CD14-positive monocyte (primary cell): ENCODE measurements around the gene HSDL1. TPM values are rescaled to one million over a fixed set of nuclear protein-coding genes. Genes with fewer than 3 reads are reported as not detected.
A peak's percentile ranks its signal among the peaks of the same experiment; 100 is the strongest.

ENCODE experiments used
- DNase-seq, 3 donors: peaks; one replicate each; pipeline ENCODE4 v3.0.0-alpha.2; 2011 to 2022
- H2AFZ ChIP-seq: 2 replicates; pipeline ENCODE4 v1.6.0; 2012; ENCODE audit warnings: mild to moderate bottlenecking, low read depth, low read length, inconsistent platforms; ENCODE audit not compliant: insufficient read depth, poor library complexity, severe bottlenecking
- H3K27ac ChIP-seq, 2 donors: 1 replicate in 1 of 2; 2 replicates in 1 of 2; pipeline ENCODE4 v1.5.1; 2012 to 2013; ENCODE audit warnings: low read length in 2 of 2, control low read depth in 1 of 2, inconsistent platforms in 1 of 2, low read depth in 1 of 2, mild to moderate bottlenecking in 1 of 2
- H3K27me3 ChIP-seq, 2 donors: one replicate each; pipeline versions ENCODE4 v1.6.0 to v1.6.1; 2011 to 2013; ENCODE audit warnings: low read length in 2 of 2; ENCODE audit not compliant: control insufficient read depth in 2 of 2, insufficient read depth in 2 of 2
- H3K36me3 ChIP-seq, 2 donors: replicated peaks in 1 of 2; 1 replicate in 1 of 2; 2 replicates in 1 of 2; pipeline versions ENCODE4 v1.5.1 to v1.6.1; 2012 to 2013; ENCODE audit warnings: low read length in 2 of 2, control low read depth in 1 of 2, inconsistent platforms in 1 of 2, mild to moderate bottlenecking in 1 of 2; ENCODE audit not compliant: insufficient read depth in 2 of 2, control insufficient read depth in 1 of 2
- H3K4me1 ChIP-seq, 2 donors: 1 replicate in 1 of 2; 2 replicates in 1 of 2; pipeline versions ENCODE4 v1.5.1 to v1.6.1; 2012 to 2013; ENCODE audit warnings: low read length in 2 of 2, control low read depth in 1 of 2, inconsistent platforms in 1 of 2, mild to moderate bottlenecking in 1 of 2, moderate library complexity in 1 of 2; ENCODE audit not compliant: insufficient read depth in 2 of 2, control insufficient read depth in 1 of 2
- H3K4me2 ChIP-seq: replicated peaks from 2 replicates; pipeline ENCODE3; 2012; ENCODE audit warnings: low read length, moderate library complexity, mild to moderate bottlenecking; ENCODE audit not compliant: poor library complexity, severe bottlenecking; ENCODE audit errors: extremely low read depth
- H3K4me3 ChIP-seq, 3 experiments: fragments of 200-600 bp in 1 of 3; sonication (generic) in 1 of 3; replicated peaks in 1 of 3; 1 replicate in 2 of 3; 2 replicates in 1 of 3; pipeline ENCODE4 v1.5.1; 2011 to 2013; ENCODE audit warnings: low read length in 3 of 3, mild to moderate bottlenecking in 3 of 3, control low read depth in 2 of 3, low read depth in 2 of 3, inconsistent platforms in 1 of 3, moderate library complexity in 1 of 3
- H3K79me2 ChIP-seq: 2 replicates; pipeline ENCODE4 v1.6.0; 2012; ENCODE audit warnings: mild to moderate bottlenecking, control low read depth, inconsistent platforms, low read length, moderate library complexity; ENCODE audit not compliant: insufficient read depth
- H3K9ac ChIP-seq: 2 replicates; pipeline ENCODE4 v1.6.0; 2017; ENCODE audit warnings: low read length, mild to moderate bottlenecking; ENCODE audit not compliant: insufficient read depth, poor library complexity, severe bottlenecking
- H3K9me3 ChIP-seq, 2 donors: replicated peaks in 1 of 2; 1 replicate in 1 of 2; 2 replicates in 1 of 2; pipeline versions ENCODE4 v1.5.1 to v1.6.1; 2012 to 2013; ENCODE audit warnings: low read length in 2 of 2, control low read depth in 1 of 2; ENCODE audit not compliant: control insufficient read depth in 1 of 2, insufficient read depth in 1 of 2
- H4K20me1 ChIP-seq: 2 replicates; pipeline ENCODE4 v1.6.0; 2012; ENCODE audit warnings: mild to moderate bottlenecking, low read length, control low read depth, moderate library complexity; ENCODE audit not compliant: insufficient read depth
- H3K27ac Mint-ChIP-seq, 7 donors: one replicate each; pipeline ENCODE4 v1.8.0; 2020; ENCODE audit warnings: mild to moderate bottlenecking in 7 of 7, mixed read lengths in 7 of 7, moderate library complexity in 6 of 7, inconsistent platforms in 2 of 7
- H3K27me3 Mint-ChIP-seq, 3 donors: one replicate each; pipeline ENCODE4 v1.8.0; 2021 to 2022; ENCODE audit warnings: low read depth in 3 of 3, mild to moderate bottlenecking in 3 of 3, mixed read lengths in 3 of 3, moderate library complexity in 3 of 3, inconsistent platforms in 1 of 3
- H3K36me3 Mint-ChIP-seq, 2 donors: one replicate each; pipeline ENCODE4 v1.8.0; 2020; ENCODE audit warnings: mixed read lengths in 2 of 2, inconsistent platforms in 1 of 2, mild to moderate bottlenecking in 1 of 2
- H3K4me1 Mint-ChIP-seq: one replicate; pipeline ENCODE4 v1.8.0; 2020; ENCODE audit warnings: mild to moderate bottlenecking, mixed read lengths
- H3K4me3 Mint-ChIP-seq, 2 donors: one replicate each; pipeline ENCODE4 v1.8.0; 2020; ENCODE audit warnings: mild to moderate bottlenecking in 2 of 2, mixed read lengths in 2 of 2, moderate library complexity in 1 of 2
- H3K9me3 Mint-ChIP-seq, 7 donors: one replicate each; pipeline ENCODE4 v1.8.0; 2020 to 2022; ENCODE audit warnings: mixed read lengths in 7 of 7, mild to moderate bottlenecking in 6 of 7, moderate library complexity in 6 of 7, inconsistent platforms in 2 of 7
- CTCF ChIP-seq: fragments of 200-600 bp; IDR thresholded peaks from one replicate; pipeline ENCODE4 v1.8.0; 2022; ENCODE audit warnings: antibody characterized with exemption, mild to moderate bottlenecking
- WGBS: methylation state at CpG from one replicate; pipeline ENCODE4 v1.1.5; 2013; ENCODE audit warnings: missing lambda C conversion rate; ENCODE audit not compliant: insufficient coverage; 5-methylcytosine and 5-hydroxymethylcytosine counted together
- intact Hi-C, 2 donors: fragments of 100-400 bp; cut with micrococcal nuclease; formaldehyde crosslinking; loops; one replicate each; pipeline versions ENCODE4 v1.15.0 to v1.15.1; 2023
- polyA plus RNA-seq, 3 donors: library from polyadenylated mRNA; depleted of rRNA in 1 of 3; unstranded in 2 of 3; stranded (reverse) in 1 of 3; fragments of 300-500 nt in 2 of 3; fragments of >200 nt in 1 of 3; fragmentation: Illumina TruSeq in 2 of 3; gene quantifications; 1 replicate in 2 of 3; 2 replicates in 1 of 3; pipeline ENCODE4 v1.2.3, GENCODE V29; 2012 to 2021

Gene HSDL1
- polyA plus RNA-seq, 3 donors, result 7.3 to 13.3 (median 8.0) TPM

- H3K4me2 ChIP-seq, result no peak overlapping the region
- no peak overlapping the region for H3K4me3 ChIP-seq
- Mint-ChIP-seq H3K9me3 (no peaks in the 10 kb centered on the region), H3K4me1 (peaks cover 30% of the 10 kb centered on the region), H3K27ac (peak overlapping the region in 4 of 7 donors; percentile 10 to 70 (median 44)), H3K36me3 (peaks cover 35 to 53% of the 10 kb centered on the region in 2 donors), H3K27me3 (no peaks in the 10 kb centered on the region), H3K4me3 (no peak overlapping the region)
- peaks cover 22 to 23% of the 10 kb centered on the region in 2 donors for H3K4me1 ChIP-seq
- no peak overlapping the region for H3K9ac ChIP-seq
- peaks cover 93% of the 10 kb centered on the region for H4K20me1 ChIP-seq
- no peak for TF ChIP-seq CTCF
- no peaks in the 10 kb centered on the region for H3K27me3 ChIP-seq
- peaks cover 98% of the 10 kb centered on the region for H3K79me2 ChIP-seq
- peak in 1 of 3 donors; percentile 29 for DNase-seq
- intact Hi-C loops, result no loop called here
- H3K9me3 ChIP-seq, result no peaks in the 10 kb centered on the region
- WGBS, result no CpG with 5 or more reads among the region's 6 CpGs
- no peak overlapping the region for H2AFZ ChIP-seq
- H3K36me3 ChIP-seq, result peaks cover 33 to 55% of the 10 kb centered on the region in 2 donors
- H3K27ac ChIP-seq, result peak overlapping the region in 1 of 2 donors; percentile 30
These were observed 35.2 kb downstream of the HSDL1 start for GRCh38 chr16:84109598-84110335.

- H3K27ac ChIP-seq, result no peak overlapping the region
- no peak overlapping the region for H3K4me2 ChIP-seq
- H3K4me3 ChIP-seq, result no peak overlapping the region
- H3K27me3 Mint-ChIP-seq, result no peaks in the 10 kb centered on the region
- H3K9me3 Mint-ChIP-seq, result no peaks in the 10 kb centered on the region
- no peak overlapping the region for H2AFZ ChIP-seq
- no peak for DNase-seq
- peaks cover 7 to 8% of the 10 kb centered on the region in 2 donors for H3K4me1 ChIP-seq
- H3K27me3 ChIP-seq, result no peaks in the 10 kb centered on the region
- peaks cover 36 to 58% of the 10 kb centered on the region in 2 donors for H3K36me3 Mint-ChIP-seq
- no peak overlapping the region for H3K4me3 Mint-ChIP-seq
- peaks cover 98% of the 10 kb centered on the region for H3K79me2 ChIP-seq
- intact Hi-C loops, result no loop called here
- 92% methylated on average over 2 of the region's 2 CpGs for whole genome bisulfite sequencing
- H3K36me3 ChIP-seq, result peaks cover 33 to 55% of the 10 kb centered on the region in 2 donors
- H3K9me3 ChIP-seq, result no peaks in the 10 kb centered on the region
- peaks cover 23% of the 10 kb centered on the region for H3K4me1 Mint-ChIP-seq
- peak overlapping the region in 1 of 7 donors; percentile 74 for H3K27ac Mint-ChIP-seq
- TF ChIP-seq CTCF, result no peak
- H4K20me1 ChIP-seq, result peaks cover 97% of the 10 kb centered on the region
- no peak overlapping the region for H3K9ac ChIP-seq
These were observed 37.1 kb downstream of the HSDL1 start for GRCh38 chr16:84107921-84108320.
